Thoracic aorta (tissue), 2 donors: Measurements from ENCODE around the gene SZT2. TPM values are rescaled to one million over a fixed set of nuclear protein-coding genes. Genes with fewer than 3 reads are reported as not detected.

ENCODE experiments used
- ATAC-seq: fragments of 150-250 bp; one replicate; pipeline ENCODE4 v1.8.0; 2017; ENCODE audit warnings: low read depth; ENCODE audit not compliant: insufficient number of reproducible peaks, low FRiP score
- DNase-seq: peaks from one replicate; pipeline ENCODE4 v3.0.0-alpha.2; 2020; ENCODE audit warnings: low spot score
- H3K27ac ChIP-seq, 2 donors: fragments of 200-600 bp; sonication (generic); 1 replicate in 1 of 2; 2 replicates in 1 of 2; pipeline ENCODE4 v1.5.1; 2016; ENCODE audit warnings: mild to moderate bottlenecking in 2 of 2, moderate library complexity in 2 of 2
- H3K27me3 ChIP-seq: fragments of 200-600 bp; sonication (generic); replicated peaks from 2 replicates; pipeline ENCODE4 v1.6.0; 2016; ENCODE audit warnings: mild to moderate bottlenecking; ENCODE audit not compliant: insufficient read depth
- H3K36me3 ChIP-seq: fragments of 200-600 bp; sonication (generic); one replicate; pipeline ENCODE4 v1.5.1; 2016
- H3K4me1 ChIP-seq, 2 donors: fragments of 200-600 bp; sonication (generic); 1 replicate in 1 of 2; 2 replicates in 1 of 2; pipeline versions ENCODE4 v1.5.1 to v1.6.0; 2016; ENCODE audit warnings: low read depth in 2 of 2, mild to moderate bottlenecking in 1 of 2; ENCODE audit not compliant: control insufficient read depth in 1 of 2
- H3K4me3 ChIP-seq: fragments of 200-600 bp; sonication (generic); 2 replicates; pipeline ENCODE4 v1.5.1; 2016; ENCODE audit warnings: mild to moderate bottlenecking
- H3K9me3 ChIP-seq: fragments of 200-600 bp; sonication (generic); 2 replicates; pipeline ENCODE4 v1.5.1; 2016
- total RNA-seq, 2 donors: library from RNA; depleted of rRNA; stranded (reverse); fragments of >200 nt; gene quantifications; one replicate each; pipeline versions ENCODE4 v1.1.0 to v1.2.3, GENCODE V29; 2016
- TF ChIP-seq, protein P1 (sequence below): fragments of 200-600 bp; sonication (generic); IDR thresholded peaks from one replicate; pipeline ENCODE4 v1.5.1; 2019; ENCODE audit warnings: antibody characterized with exemption

Gene SZT2
- total RNA-seq, 2 donors from 2014 or later: 50.0 to 65.3 TPM

GRCh38 chr1:43447891-43448708 is 58.4 kb downstream of the SZT2 start:
- DNase-seq: no peak
- Histone ChIP-seq H3K27me3 (no peaks in the 10 kb centered on the region), H3K36me3 (peaks cover 77% of the 10 kb centered on the region), H3K9me3 (no peaks in the 10 kb centered on the region), H3K4me1 (peaks cover 3 to 13% of the 10 kb centered on the region in 2 donors), H3K4me3 (no peak overlapping the region), H3K27ac (no peak overlapping the region)
- no peak for ATAC-seq
- TF ChIP-seq, protein P1, sequence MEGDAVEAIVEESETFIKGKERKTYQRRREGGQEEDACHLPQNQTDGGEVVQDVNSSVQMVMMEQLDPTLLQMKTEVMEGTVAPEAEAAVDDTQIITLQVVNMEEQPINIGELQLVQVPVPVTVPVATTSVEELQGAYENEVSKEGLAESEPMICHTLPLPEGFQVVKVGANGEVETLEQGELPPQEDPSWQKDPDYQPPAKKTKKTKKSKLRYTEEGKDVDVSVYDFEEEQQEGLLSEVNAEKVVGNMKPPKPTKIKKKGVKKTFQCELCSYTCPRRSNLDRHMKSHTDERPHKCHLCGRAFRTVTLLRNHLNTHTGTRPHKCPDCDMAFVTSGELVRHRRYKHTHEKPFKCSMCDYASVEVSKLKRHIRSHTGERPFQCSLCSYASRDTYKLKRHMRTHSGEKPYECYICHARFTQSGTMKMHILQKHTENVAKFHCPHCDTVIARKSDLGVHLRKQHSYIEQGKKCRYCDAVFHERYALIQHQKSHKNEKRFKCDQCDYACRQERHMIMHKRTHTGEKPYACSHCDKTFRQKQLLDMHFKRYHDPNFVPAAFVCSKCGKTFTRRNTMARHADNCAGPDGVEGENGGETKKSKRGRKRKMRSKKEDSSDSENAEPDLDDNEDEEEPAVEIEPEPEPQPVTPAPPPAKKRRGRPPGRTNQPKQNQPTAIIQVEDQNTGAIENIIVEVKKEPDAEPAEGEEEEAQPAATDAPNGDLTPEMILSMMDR: no peak

GRCh38 chr1:43448955-43449707 is 59.4 kb downstream of the SZT2 start:
- no peak for ATAC-seq
- Histone ChIP-seq H3K27ac (no peak overlapping the region), H3K36me3 (peaks cover 67% of the 10 kb centered on the region), H3K27me3 (no peaks in the 10 kb centered on the region), H3K4me3 (no peak overlapping the region), H3K4me1 (peaks cover 4 to 14% of the 10 kb centered on the region in 2 donors), H3K9me3 (no peaks in the 10 kb centered on the region)
- no peak for DNase-seq
- TF ChIP-seq, protein P1: no peak

DNA sequence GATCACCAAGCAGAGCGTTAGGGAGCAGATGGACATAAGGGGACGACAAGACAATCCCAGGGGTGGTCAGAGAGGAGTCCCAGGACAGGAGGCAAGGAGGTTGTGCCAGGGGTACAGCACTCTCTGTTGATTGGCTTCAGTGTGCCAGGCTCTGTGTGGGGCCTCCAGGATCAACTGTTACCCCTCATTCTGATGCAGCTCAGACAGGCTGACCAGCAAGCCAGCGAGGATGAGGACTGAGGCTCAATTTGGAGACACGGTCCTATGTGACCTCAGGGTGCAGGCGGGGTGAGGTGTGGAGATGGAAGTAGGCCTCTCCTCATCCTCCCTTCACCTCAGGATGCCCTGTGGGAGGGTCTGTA is 60.0 kb downstream of the SZT2 start:
- no peak for DNase-seq
- Histone ChIP-seq H3K4me1 (peaks cover 4 to 14% of the 10 kb centered on the region in 2 donors), H3K27ac (no peak overlapping the region), H3K4me3 (no peak overlapping the region), H3K27me3 (no peaks in the 10 kb centered on the region), H3K36me3 (peaks cover 62% of the 10 kb centered on the region), H3K9me3 (no peaks in the 10 kb centered on the region)
- ATAC-seq: no peak
- TF ChIP-seq, protein P1: no peak

- no peak for ATAC-seq
Measured at GRCh38 chr1:43450251-43450941, 60.7 kb downstream of the SZT2 start.

More at GRCh38 chr1:43450251-43450941, 60.7 kb downstream of the SZT2 start:
- TF ChIP-seq, protein P1: no peak
- peaks cover 56% of the 10 kb centered on the region for H3K36me3 ChIP-seq
- no peak for DNase-seq
- no peak overlapping the region for H3K27ac ChIP-seq
- no peaks in the 10 kb centered on the region for H3K27me3 ChIP-seq
- no peak overlapping the region for H3K4me3 ChIP-seq
- peaks cover 4 to 14% of the 10 kb centered on the region in 2 donors for H3K4me1 ChIP-seq
- H3K9me3 ChIP-seq: no peaks in the 10 kb centered on the region
